Prostate gland (tissue), 2 donors: Measurements from ENCODE around the gene CABCOCO1. TPM values are rescaled to one million over a fixed set of nuclear protein-coding genes. Genes with fewer than 3 reads are reported as not detected.

ENCODE experiments used
- DNase-seq: peaks from one replicate; pipeline ENCODE4 v3.0.0-alpha.2; 2019; ENCODE audit warnings: low spot score
- H3K27ac ChIP-seq, 2 donors: fragments of 200-600 bp; sonication (generic); 2 replicates each; pipeline ENCODE4 v1.5.1; 2017 to 2019
- H3K27me3 ChIP-seq: fragments of 200-600 bp; sonication (generic); replicated peaks from 2 replicates; pipeline ENCODE4 v1.5.1; 2019; ENCODE audit not compliant: insufficient read depth
- H3K36me3 ChIP-seq, 2 donors: fragments of 200-600 bp; sonication (generic); 1 replicate in 1 of 2; 2 replicates in 1 of 2; pipeline versions ENCODE4 v1.5.1 to v1.8.1; 2017 to 2019
- H3K4me1 ChIP-seq: fragments of 200-600 bp; sonication (generic); replicated peaks from 2 replicates; pipeline ENCODE4 v1.5.1; 2019
- H3K4me3 ChIP-seq, 2 donors: fragments of 200-600 bp; sonication (generic); 2 replicates each; pipeline ENCODE4 v1.5.1; 2017 to 2019
- H3K9me3 ChIP-seq: fragments of 200-600 bp; sonication (generic); 2 replicates; pipeline ENCODE4 v1.5.1; 2017
- POLR2A ChIP-seq: fragments of 450-650 bp; IDR thresholded peaks from one replicate; pipeline ENCODE4 v1.6.1; 2016; ENCODE audit warnings: antibody characterized with exemption, mild to moderate bottlenecking
- POLR2AphosphoS5 ChIP-seq: sonication (generic); formaldehyde crosslinking; IDR thresholded peaks from one replicate; pipeline ENCODE4 v1.6.1; 2017; ENCODE audit warnings: antibody characterized with exemption
- WGBS: methylation state at CpG from one replicate; pipeline ENCODE4 v1.1.5; 2018; 5-methylcytosine and 5-hydroxymethylcytosine counted together
- intact Hi-C: fragments of 100-400 bp; cut with DNase I; formaldehyde crosslinking; loops from one replicate; pipeline ENCODE4 v1.14.2; 2022
- total RNA-seq, 2 donors: library from RNA; depleted of rRNA; stranded (reverse); fragments of >200 nt; gene quantifications; one replicate each; pipeline ENCODE4 v1.1.0, GENCODE V29; 2016
- TF ChIP-seq, protein P1 (sequence below), 4 experiments: fragments of 200-600 bp in 2 of 4; fragments of 450-650 bp in 2 of 4; sonication (generic) in 2 of 4; IDR thresholded peaks; 1 replicate in 3 of 4; 2 replicates in 1 of 4; pipeline ENCODE4 v1.5.1; 2016 to 2019; ENCODE audit warnings: antibody characterized with exemption in 4 of 4, mild to moderate bottlenecking in 2 of 4, moderate library complexity in 2 of 4

Gene CABCOCO1
- total RNA-seq, 2 donors from 2014 or later = 1.0 to 1.9 TPM

DNA sequence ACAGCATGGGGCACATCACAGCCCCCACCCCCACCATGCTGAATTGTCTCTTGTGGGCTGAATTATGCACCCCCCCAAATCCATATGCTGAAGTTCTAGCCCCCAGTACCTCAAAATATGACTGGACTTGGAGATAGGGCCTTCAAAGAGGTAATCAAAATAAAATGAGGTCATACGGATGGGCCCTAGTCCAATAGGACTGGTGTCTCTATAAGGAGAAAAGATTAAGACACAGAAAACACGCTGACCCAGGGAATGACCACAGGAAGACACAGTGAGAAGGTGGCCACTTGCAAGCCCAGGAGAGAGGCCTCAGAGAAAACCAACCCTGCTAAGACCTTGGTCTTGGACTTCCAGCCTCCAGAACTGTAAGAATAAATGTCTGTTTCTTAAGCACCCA is 132.4 kb downstream of the CABCOCO1 start:
- H3K27ac ChIP-seq = no peak overlapping the region
- intact Hi-C loops = no loop called here
- TF ChIP-seq, protein P1, sequence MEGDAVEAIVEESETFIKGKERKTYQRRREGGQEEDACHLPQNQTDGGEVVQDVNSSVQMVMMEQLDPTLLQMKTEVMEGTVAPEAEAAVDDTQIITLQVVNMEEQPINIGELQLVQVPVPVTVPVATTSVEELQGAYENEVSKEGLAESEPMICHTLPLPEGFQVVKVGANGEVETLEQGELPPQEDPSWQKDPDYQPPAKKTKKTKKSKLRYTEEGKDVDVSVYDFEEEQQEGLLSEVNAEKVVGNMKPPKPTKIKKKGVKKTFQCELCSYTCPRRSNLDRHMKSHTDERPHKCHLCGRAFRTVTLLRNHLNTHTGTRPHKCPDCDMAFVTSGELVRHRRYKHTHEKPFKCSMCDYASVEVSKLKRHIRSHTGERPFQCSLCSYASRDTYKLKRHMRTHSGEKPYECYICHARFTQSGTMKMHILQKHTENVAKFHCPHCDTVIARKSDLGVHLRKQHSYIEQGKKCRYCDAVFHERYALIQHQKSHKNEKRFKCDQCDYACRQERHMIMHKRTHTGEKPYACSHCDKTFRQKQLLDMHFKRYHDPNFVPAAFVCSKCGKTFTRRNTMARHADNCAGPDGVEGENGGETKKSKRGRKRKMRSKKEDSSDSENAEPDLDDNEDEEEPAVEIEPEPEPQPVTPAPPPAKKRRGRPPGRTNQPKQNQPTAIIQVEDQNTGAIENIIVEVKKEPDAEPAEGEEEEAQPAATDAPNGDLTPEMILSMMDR (IDR thresholded peaks at IDR 0.05) = no peak
- TF ChIP-seq POLR2A (no peak), POLR2AphosphoS5 (no peak)

DNA sequence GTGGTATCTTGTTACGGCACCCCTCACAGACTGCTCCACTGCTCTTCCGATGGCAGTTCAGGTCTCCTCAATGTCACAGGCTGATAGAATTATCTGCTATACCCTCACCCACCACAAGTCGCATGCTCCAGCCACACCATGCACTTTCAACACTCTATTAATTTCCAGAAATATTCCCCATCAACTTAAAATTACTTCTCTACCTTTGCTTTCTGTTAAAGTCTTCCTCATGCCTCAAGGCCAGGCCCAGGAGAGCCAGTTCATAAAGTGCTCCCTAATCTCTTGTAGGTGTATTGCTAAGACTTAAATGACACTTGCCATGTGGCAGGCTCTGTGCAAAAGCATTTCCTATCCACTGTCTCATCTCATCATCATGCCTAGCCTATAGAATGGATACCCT is 132.8 kb downstream of the CABCOCO1 start:
- Histone ChIP-seq H3K4me3 (no peak overlapping the region), H3K9me3 (no peaks in the 10 kb centered on the region), H3K27me3 (no peaks in the 10 kb centered on the region), H3K36me3 (no peaks in the 10 kb centered on the region), H3K27ac (no peak overlapping the region), H3K4me1 (no peaks in the 10 kb centered on the region)
- no peak for DNase-seq
- TF ChIP-seq, protein P1 (IDR thresholded peaks at IDR 0.05) = no peak
- no peak for TF ChIP-seq POLR2AphosphoS5
- TF ChIP-seq POLR2A = no peak
- intact Hi-C loops = no loop called here
- 96% methylated on average over 3 of the region's 3 CpGs for WGBS

More for the DNA sequence above, 132.4 kb downstream of the CABCOCO1 start:
- DNase-seq = no peak
- H3K27me3 ChIP-seq = no peaks in the 10 kb centered on the region
- no peaks in the 10 kb centered on the region for H3K9me3 ChIP-seq
- no peak overlapping the region for H3K4me3 ChIP-seq
- no peaks in the 10 kb centered on the region for H3K36me3 ChIP-seq
- WGBS = 93% methylated on average over 2 of the region's 2 CpGs
- H3K4me1 ChIP-seq = no peaks in the 10 kb centered on the region

DNA sequence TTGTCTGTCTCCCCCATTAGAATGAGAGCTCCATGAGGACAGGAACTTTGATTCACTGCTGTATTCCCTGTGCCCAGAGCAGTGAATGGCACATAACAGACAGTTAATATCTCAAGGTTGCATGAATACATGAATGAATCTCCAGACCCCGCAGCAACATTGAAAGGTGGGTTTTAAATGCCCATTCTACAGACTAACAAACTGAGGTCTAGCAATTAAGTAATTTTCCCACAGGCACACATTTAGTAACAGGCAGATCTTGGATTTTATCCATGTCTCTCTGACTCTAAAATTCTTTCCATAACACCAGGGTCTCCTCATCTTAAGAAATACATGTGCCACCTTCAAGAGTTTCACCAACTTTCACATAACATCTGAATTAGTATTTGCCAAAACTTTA is 134.1 kb downstream of the CABCOCO1 start:
- 100% methylated on average over 1 of the region's 1 CpG for WGBS
- H3K27ac ChIP-seq = no peak overlapping the region
- H3K27me3 ChIP-seq = no peaks in the 10 kb centered on the region
- TF ChIP-seq, protein P1 (IDR thresholded peaks at IDR 0.05) = no peak
- TF ChIP-seq POLR2A (no peak), POLR2AphosphoS5 (no peak)
- H3K9me3 ChIP-seq = no peaks in the 10 kb centered on the region
- no peaks in the 10 kb centered on the region for H3K36me3 ChIP-seq
- H3K4me1 ChIP-seq = no peaks in the 10 kb centered on the region
- no peak overlapping the region for H3K4me3 ChIP-seq
- DNase-seq = no peak
- intact Hi-C loops = no loop called here

DNA sequence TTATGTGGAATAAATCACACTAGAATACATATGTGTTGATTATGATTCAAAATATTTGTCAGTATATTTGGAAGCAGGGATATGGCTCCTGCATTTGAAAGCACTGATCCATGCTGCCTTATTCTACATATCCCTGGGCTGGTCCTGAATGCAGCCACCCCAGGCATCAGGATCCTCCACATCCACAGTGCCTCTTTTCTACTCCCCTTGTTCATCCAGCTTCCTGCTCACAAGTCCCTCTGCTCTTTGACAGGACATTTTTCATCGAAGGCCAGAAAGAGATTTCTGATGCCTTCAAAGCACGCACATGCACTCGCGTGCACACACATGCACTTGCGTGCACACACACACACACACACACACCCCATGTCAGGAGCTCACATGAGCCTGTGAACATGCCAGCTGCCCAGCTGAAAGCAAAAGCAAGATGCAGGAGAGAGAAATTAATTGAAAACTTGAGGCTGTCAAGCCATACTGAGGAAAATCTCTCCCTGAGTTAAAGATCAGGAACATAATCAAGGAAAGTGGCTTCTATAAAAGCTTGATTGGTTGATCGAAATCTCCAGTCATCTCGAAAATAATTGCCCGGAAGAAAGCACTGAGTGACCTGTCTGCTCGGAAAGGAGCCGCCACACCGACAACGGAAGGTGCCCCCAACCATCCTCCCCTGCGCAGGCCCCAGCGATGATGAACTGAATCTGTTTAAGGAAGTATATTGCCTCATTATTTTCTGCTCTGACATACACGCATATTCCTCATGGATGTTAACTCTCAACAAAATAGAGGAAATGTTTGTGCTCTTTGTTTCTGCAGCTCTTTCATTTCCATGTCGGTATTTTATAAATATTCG is 134.8 kb downstream of the CABCOCO1 start:
- Histone ChIP-seq H3K27me3 (no peaks in the 10 kb centered on the region), H3K4me1 (no peaks in the 10 kb centered on the region), H3K4me3 (no peak overlapping the region), H3K36me3 (no peaks in the 10 kb centered on the region), H3K9me3 (no peaks in the 10 kb centered on the region), H3K27ac (no peak overlapping the region)
- TF ChIP-seq POLR2AphosphoS5 (no peak), POLR2A (no peak)
- TF ChIP-seq, protein P1 (IDR thresholded peaks at IDR 0.05) = no peak
- 88% methylated on average over 17 of the region's 17 CpGs for WGBS
- intact Hi-C loops = no loop called here
- no peak for DNase-seq

DNA sequence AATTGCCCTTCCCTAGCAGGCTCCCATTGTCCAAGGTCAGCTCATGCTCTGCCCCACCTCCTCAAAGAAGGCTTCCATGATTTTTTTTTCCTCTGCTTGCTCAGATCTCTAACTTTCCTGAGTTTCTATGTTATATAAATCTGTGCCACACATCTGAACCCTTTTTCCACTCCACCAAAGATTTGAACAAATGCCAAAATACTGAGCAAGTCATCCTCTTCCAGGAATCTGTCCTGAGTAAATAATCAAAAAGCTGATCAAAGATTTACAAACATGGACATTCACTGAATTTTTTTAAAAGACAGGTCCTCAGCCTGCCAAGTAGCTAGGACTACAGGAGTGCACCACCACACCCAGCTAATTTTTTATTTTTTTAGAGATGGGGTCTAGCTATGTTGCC is 136.0 kb downstream of the CABCOCO1 start:
- Histone ChIP-seq H3K9me3 (no peaks in the 10 kb centered on the region), H3K4me3 (no peak overlapping the region), H3K27ac (no peak overlapping the region), H3K4me1 (no peaks in the 10 kb centered on the region), H3K27me3 (no peaks in the 10 kb centered on the region), H3K36me3 (no peaks in the 10 kb centered on the region)
- intact Hi-C loops = no loop called here
- TF ChIP-seq, protein P1 (IDR thresholded peaks at IDR 0.05) = no peak
- TF ChIP-seq POLR2A = no peak
- DNase-seq = no peak
